Measurements from ENCODE around the gene HSD17B12. TPM values are rescaled to one million over a fixed set of nuclear protein-coding genes. Genes with fewer than 3 reads are reported as not detected.

Gene HSD17B12
- total RNA-seq, 1 experiment from 2014 or later = 106 TPM

GRCh38 chr11:43784301-43784700 lies 103.8 kb downstream of the HSD17B12 start:
- no peak overlapping the region for H3K4me3 ChIP-seq (ENCODE audit: low read depth in 2 of 2, low read length in 2 of 2)
- no peaks in the 10 kb centered on the region for H3K4me1 ChIP-seq (ENCODE audit: control insufficient read depth, insufficient read depth, low read length)
- TF ChIP-seq POLR2AphosphoS5 (IDR thresholded peaks at IDR 0.05; ENCODE audit: low read depth, low read length) = no peak
- TF ChIP-seq SIN3A (IDR thresholded peaks at IDR 0.05; ENCODE audit: borderline replicate concordance, insufficient read depth, low read depth, low read length) = no peak
- no peak for TF ChIP-seq TCF7L2 (IDR thresholded peaks at IDR 0.05; ENCODE audit: low read depth, low read length)
- TF ChIP-seq CTCF (IDR thresholded peaks at IDR 0.05) = no peak
- no peak for TF ChIP-seq REST (IDR thresholded peaks at IDR 0.05; ENCODE audit: insufficient read depth in 1 of 2, low read depth in 2 of 2, low read length in 1 of 2)
- in situ Hi-C loops (cut with HindIII; ENCODE audit: low pct_unique_long_range_greater_than_20kb, low sequenced_read_pairs) = no loop called here
- BruUV-seq (replicated peaks) = no TSS peak
- H3K27ac ChIP-seq (ENCODE audit: low read length) = no peak overlapping the region
- POLR2A ChIA-PET = no interaction called here
- ATAC-seq (no peak), DNase-seq (ENCODE audit: low read depth, low spot score) (no peak)
- H3K9me3 ChIP-seq (ENCODE audit: control insufficient read depth, insufficient read depth, low read depth, low read length) = peaks cover 13% of the 10 kb centered on the region; the same call in 1 of the 2 replicates
- no peaks in the 10 kb centered on the region for H3K27me3 ChIP-seq (ENCODE audit: control insufficient read depth, insufficient read depth, low read length)
- CTCF ChIA-PET = no interaction called here
- intact Hi-C loops (cut with micrococcal nuclease; ENCODE audit: unreplicated experiment) = no loop called here
- H3K36me3 ChIP-seq (ENCODE audit: control insufficient read depth, insufficient read depth, low read length) = no peaks in the 10 kb centered on the region; the same call in 1 of the 2 replicates

- TF ChIP-seq SIN3A (IDR thresholded peaks at IDR 0.05; ENCODE audit: borderline replicate concordance, insufficient read depth, low read depth, low read length) = no peak
- no peak for TF ChIP-seq TCF7L2 (IDR thresholded peaks at IDR 0.05; ENCODE audit: low read depth, low read length)
- no peak for TF ChIP-seq CTCF (IDR thresholded peaks at IDR 0.05)
- no peak for TF ChIP-seq REST (IDR thresholded peaks at IDR 0.05; ENCODE audit: insufficient read depth in 1 of 2, low read depth in 2 of 2, low read length in 1 of 2)
- no peak for TF ChIP-seq POLR2AphosphoS5 (IDR thresholded peaks at IDR 0.05; ENCODE audit: low read depth, low read length)
- Histone ChIP-seq H3K4me1 (ENCODE audit: control insufficient read depth, insufficient read depth, low read length) (no peaks in the 10 kb centered on the region), H3K36me3 (ENCODE audit: control insufficient read depth, insufficient read depth, low read length) (no peaks in the 10 kb centered on the region; the same call in 1 of the 2 replicates), H3K9me3 (ENCODE audit: control insufficient read depth, insufficient read depth, low read depth, low read length) (peaks cover 13% of the 10 kb centered on the region; the same call in 1 of the 2 replicates), H3K27me3 (ENCODE audit: control insufficient read depth, insufficient read depth, low read length) (no peaks in the 10 kb centered on the region), H3K27ac (ENCODE audit: low read length) (no peak overlapping the region), H3K4me3 (ENCODE audit: low read depth in 2 of 2, low read length in 2 of 2) (no peak overlapping the region)
- ChIA-PET POLR2A (no interaction called here), CTCF (no interaction called here)
- ATAC-seq (no peak), DNase-seq (ENCODE audit: low read depth, low spot score) (no peak)
- intact Hi-C loops (cut with micrococcal nuclease; ENCODE audit: unreplicated experiment) = no loop called here
- in situ Hi-C loops (cut with HindIII; ENCODE audit: low pct_unique_long_range_greater_than_20kb, low sequenced_read_pairs) = no loop called here
- no TSS peak for BruUV-seq (replicated peaks)
Observed at GRCh38 chr11:43784866-43785265, 104.3 kb downstream of the HSD17B12 start.

Measured in Panc1 (cell line).